Vagina (tissue), 2 donors: ENCODE data around the gene ETAA1. TPM values are rescaled to one million over a fixed set of nuclear protein-coding genes. Genes with fewer than 3 reads are reported as not detected.
A peak's percentile ranks its signal among the peaks of the same experiment; 100 is the strongest.

Source experiments
- DNase-seq, 2 donors: peaks; one replicate each; pipeline ENCODE4 v3.0.0-alpha.2; 2017; ENCODE audit errors: extremely low spot score in 2 of 2
- H3K27ac ChIP-seq: fragments of 200-600 bp; sonication (generic); one replicate; pipeline ENCODE4 v1.5.1; 2019
- H3K27me3 ChIP-seq: fragments of 200-600 bp; sonication (generic); one replicate; pipeline ENCODE4 v1.5.1; 2019
- H3K36me3 ChIP-seq, 2 donors: fragments of 200-600 bp; sonication (generic); one replicate each; pipeline ENCODE4 v1.5.1; 2017 to 2019
- H3K4me1 ChIP-seq: fragments of 200-600 bp; sonication (generic); one replicate; pipeline ENCODE4 v1.5.1; 2019
- H3K4me3 ChIP-seq, 2 donors: fragments of 200-600 bp; sonication (generic); 1 replicate in 1 of 2; 2 replicates in 1 of 2; pipeline ENCODE4 v1.5.1; 2016 to 2019
- H3K9me3 ChIP-seq: fragments of 200-600 bp; sonication (generic); one replicate; pipeline ENCODE4 v1.5.1; 2019
- CTCF ChIP-seq, 3 experiments: fragments of 450-650 bp in 2 of 3; fragments of 200-600 bp in 1 of 3; sonication (generic) in 1 of 3; IDR thresholded peaks; one replicate each; pipeline ENCODE4 v1.5.1; 2017 to 2019; ENCODE audit warnings: antibody characterized with exemption in 3 of 3, mild to moderate bottlenecking in 2 of 3, moderate library complexity in 2 of 3
- POLR2A ChIP-seq, 2 donors: fragments of 450-650 bp; IDR thresholded peaks; one replicate each; pipeline ENCODE4 v1.6.1; 2017; ENCODE audit warnings: antibody characterized with exemption in 2 of 2, mild to moderate bottlenecking in 2 of 2, moderate library complexity in 2 of 2
- POLR2AphosphoS5 ChIP-seq, 2 donors: sonication (generic); formaldehyde crosslinking; IDR thresholded peaks; one replicate each; pipeline ENCODE4 v1.9.0; 2017; ENCODE audit warnings: antibody characterized with exemption in 2 of 2, mild to moderate bottlenecking in 2 of 2, low read depth in 1 of 2; ENCODE audit not compliant: insufficient read depth in 1 of 2
- intact Hi-C: fragments of 100-400 bp; cut with DNase I; formaldehyde crosslinking; loops from one replicate; pipeline ENCODE4 v1.15.1; 2023
- total RNA-seq: library from RNA; depleted of rRNA; stranded (reverse); fragments of >200 nt; gene quantifications from one replicate; pipeline ENCODE4 v1.2.3, GENCODE V29; 2016

ETAA1 gene
- total RNA-seq, 1 donor from 2014 or later: 15.2 TPM

- Histone ChIP-seq H3K27me3 (no peaks in the 10 kb centered on the region), H3K4me1 (no peaks in the 10 kb centered on the region), H3K4me3 (no peak overlapping the region), H3K27ac (no peak overlapping the region), H3K36me3 (no peaks in the 10 kb centered on the region), H3K9me3 (no peaks in the 10 kb centered on the region)
- TF ChIP-seq POLR2A (IDR thresholded peaks at IDR 0.05) (no peak), CTCF (IDR thresholded peaks at IDR 0.05) (no peak), POLR2AphosphoS5 (IDR thresholded peaks at IDR 0.05; ENCODE audit: insufficient read depth in 1 of 2, low read depth in 1 of 2) (no peak)
- intact Hi-C loops: no loop called here
- DNase-seq: no peak
Measured at GRCh38 chr2:67437114-67437513, 40.0 kb downstream of the ETAA1 start.

GRCh38 chr2:67438337-67438736, 41.2 kb downstream of the ETAA1 start:
- H3K4me3 ChIP-seq: no peak overlapping the region
- H3K36me3 ChIP-seq: no peaks in the 10 kb centered on the region
- intact Hi-C loops: no loop called here
- no peak for DNase-seq
- no peak overlapping the region for H3K27ac ChIP-seq
- H3K27me3 ChIP-seq: no peaks in the 10 kb centered on the region
- H3K4me1 ChIP-seq: no peaks in the 10 kb centered on the region
- H3K9me3 ChIP-seq: no peaks in the 10 kb centered on the region
- TF ChIP-seq POLR2A (IDR thresholded peaks at IDR 0.05) (no peak), CTCF (IDR thresholded peaks at IDR 0.05) (no peak), POLR2AphosphoS5 (IDR thresholded peaks at IDR 0.05; ENCODE audit: insufficient read depth in 1 of 2, low read depth in 1 of 2) (no peak)

- Histone ChIP-seq H3K27ac (no peak overlapping the region), H3K36me3 (no peaks in the 10 kb centered on the region), H3K9me3 (no peaks in the 10 kb centered on the region), H3K27me3 (no peaks in the 10 kb centered on the region), H3K4me3 (no peak overlapping the region), H3K4me1 (peaks cover 6% of the 10 kb centered on the region)
- DNase-seq: no peak
- intact Hi-C loops: no loop called here
- no peak for TF ChIP-seq POLR2AphosphoS5 (IDR thresholded peaks at IDR 0.05; ENCODE audit: insufficient read depth in 1 of 2, low read depth in 1 of 2)
- TF ChIP-seq POLR2A (IDR thresholded peaks at IDR 0.05): no peak
- TF ChIP-seq CTCF (IDR thresholded peaks at IDR 0.05): no peak
Measured at GRCh38 chr2:67445652-67446268, 48.6 kb downstream of the ETAA1 start.

- Histone ChIP-seq H3K36me3 (no peaks in the 10 kb centered on the region), H3K27ac (no peak overlapping the region), H3K4me1 (peaks cover 6% of the 10 kb centered on the region), H3K9me3 (no peaks in the 10 kb centered on the region), H3K27me3 (no peaks in the 10 kb centered on the region), H3K4me3 (no peak overlapping the region)
- intact Hi-C loops: no loop called here
- DNase-seq: no peak
- TF ChIP-seq POLR2AphosphoS5 (IDR thresholded peaks at IDR 0.05; ENCODE audit: insufficient read depth in 1 of 2, low read depth in 1 of 2) (peak in 1 of 2 donors; percentile 60), CTCF (IDR thresholded peaks at IDR 0.05) (no peak)
Measured at GRCh38 chr2:67446491-67446911, 49.4 kb downstream of the ETAA1 start.

GRCh38 chr2:67448648-67449047, 51.5 kb downstream of the ETAA1 start:
- Histone ChIP-seq H3K4me1 (peaks cover 6% of the 10 kb centered on the region), H3K36me3 (no peaks in the 10 kb centered on the region), H3K27me3 (no peaks in the 10 kb centered on the region), H3K9me3 (no peaks in the 10 kb centered on the region), H3K4me3 (no peak overlapping the region), H3K27ac (no peak overlapping the region)
- intact Hi-C loops: no loop called here
- TF ChIP-seq POLR2AphosphoS5 (IDR thresholded peaks at IDR 0.05; ENCODE audit: insufficient read depth in 1 of 2, low read depth in 1 of 2) (peak in 1 of 2 donors; percentile 26), POLR2A (IDR thresholded peaks at IDR 0.05) (no peak)
- DNase-seq: no peak
